Endothelial cell of umbilical vein (primary cell): Measurements from ENCODE around the gene CYP39A1. TPM values are rescaled to one million over a fixed set of nuclear protein-coding genes. Genes with fewer than 3 reads are reported as not detected.

Source experiments
- BruUV-seq: library from RNA; stranded (reverse); fragments of 400-500 nt; replicated peaks from 2 replicates; lab custom pipeline; 2021; lab: Mats Ljungman, UMichigan
- CTCF ChIA-PET: fragments of 300-600, 350-600 bp; sonication (Branson Sonifier 250); formaldehyde crosslinking; loops from one replicate; lab custom pipeline; 2021; ENCODE audit warnings: antibody characterized with exemption, inconsistent platforms; lab: Charles Lee
- POLR2A ChIA-PET: fragments of 300-600, 350-600 bp; sonication (Branson Sonifier 250); formaldehyde crosslinking; loops from one replicate; lab custom pipeline; 2021; ENCODE audit warnings: antibody characterized with exemption, inconsistent platforms; lab: Charles Lee
- DNase-seq: peaks from one replicate; pipeline ENCODE4 v3.0.0-alpha.2; 2011; ENCODE audit warnings: low read depth, low spot score
- FAIRE-seq: peaks from 2 replicates; lab custom pipeline; 2011; peaks lifted over from hg19 to GRCh38; lab: Jason Lieb, UNC
- H2AFZ ChIP-seq: 2 replicates; pipeline ENCODE4 v1.6.0; 2012; ENCODE audit warnings: low read depth, low read length, control low read depth, inconsistent platforms
- H3K27ac ChIP-seq: 2 replicates; pipeline ENCODE4 v1.5.1; 2011; ENCODE audit warnings: low read depth, mild to moderate bottlenecking, control low read depth, low read length, moderate library complexity; ENCODE audit not compliant: insufficient read depth
- H3K27me3 ChIP-seq, 2 experiments: 2 replicates each; pipeline versions ENCODE4 v1.6.0 to v1.6.1; 2011; ENCODE audit warnings: low read length in 2 of 2, mixed read lengths in 1 of 2; ENCODE audit not compliant: control insufficient read depth in 2 of 2, insufficient read depth in 2 of 2
- H3K36me3 ChIP-seq, 2 experiments: 2 replicates in 1 of 2; 3 replicates in 1 of 2; pipeline ENCODE4 v1.5.1; 2011; ENCODE audit warnings: low read length in 2 of 2, mild to moderate bottlenecking in 1 of 2, moderate library complexity in 1 of 2; ENCODE audit not compliant: control insufficient read depth in 2 of 2, insufficient read depth in 2 of 2; ENCODE audit errors: extremely low read depth in 1 of 2
- H3K4me1 ChIP-seq: 3 replicates; pipeline ENCODE4 v1.5.1; 2011; ENCODE audit warnings: mild to moderate bottlenecking, low read length; ENCODE audit not compliant: control insufficient read depth, insufficient read depth; ENCODE audit errors: extremely low read depth
- H3K4me2 ChIP-seq: 2 replicates; pipeline ENCODE4 v1.6.1; 2011; ENCODE audit warnings: low read length, control low read depth, mixed read lengths; ENCODE audit not compliant: insufficient read depth
- H3K4me3 ChIP-seq, 3 experiments: fragments of 200-600 bp in 1 of 3; sonication (generic), shearing (Covaris generic) in 1 of 3; replicated peaks in 1 of 3; 2 replicates each; pipeline ENCODE4 v1.5.1; 2011 to 2016; ENCODE audit warnings: control low read depth in 3 of 3, low read length in 3 of 3, mild to moderate bottlenecking in 2 of 3, inconsistent platforms in 1 of 3, low read depth in 1 of 3, moderate library complexity in 1 of 3; ENCODE audit not compliant: insufficient read depth in 1 of 3
- H3K79me2 ChIP-seq: 2 replicates; pipeline ENCODE4 v1.6.0; 2012; ENCODE audit warnings: low read length, inconsistent platforms; ENCODE audit not compliant: control insufficient read depth, insufficient read depth
- H3K9ac ChIP-seq: replicated peaks from 2 replicates; pipeline ENCODE3; 2011; ENCODE audit warnings: low read length, control low read depth; ENCODE audit not compliant: insufficient read depth; ENCODE audit errors: extremely low read depth
- H3K9me1 ChIP-seq: replicated peaks from 3 replicates; pipeline ENCODE4 v1.6.0; 2011; ENCODE audit warnings: mild to moderate bottlenecking, low read length; ENCODE audit not compliant: control insufficient read depth, insufficient read depth; ENCODE audit errors: extremely low read depth
- H3K9me3 ChIP-seq: replicated peaks from 2 replicates; pipeline ENCODE4 v1.5.1; 2012; ENCODE audit warnings: low read length, inconsistent platforms; ENCODE audit not compliant: control insufficient read depth, insufficient read depth
- H4K20me1 ChIP-seq: replicated peaks from 2 replicates; pipeline ENCODE3; 2011; ENCODE audit warnings: mild to moderate bottlenecking, low read length; ENCODE audit not compliant: control insufficient read depth, insufficient read depth; ENCODE audit errors: extremely low read depth
- CTCF ChIP-seq, 2 donors: IDR thresholded peaks; 1 replicate in 1 of 2; 2 replicates in 1 of 2; pipeline ENCODE4 v1.5.1; 2011; ENCODE audit warnings: low read length in 2 of 2, mild to moderate bottlenecking in 2 of 2, moderate library complexity in 2 of 2, control low read depth in 1 of 2, inconsistent platforms in 1 of 2, low read depth in 1 of 2; ENCODE audit not compliant: insufficient read depth in 1 of 2; ENCODE audit errors: extremely low read depth in 1 of 2
- EZH2 ChIP-seq: IDR thresholded peaks from 2 replicates; pipeline ENCODE4 v1.6.1; 2012; ENCODE audit warnings: borderline replicate concordance, low read depth, mild to moderate bottlenecking, moderate library complexity, low read length, inconsistent platforms; ENCODE audit not compliant: severe bottlenecking
- FOS ChIP-seq: IDR thresholded peaks from 2 replicates; pipeline ENCODE4 v1.6.1; 2011; ENCODE audit warnings: mild to moderate bottlenecking, low read length, moderate library complexity, borderline replicate concordance; ENCODE audit not compliant: insufficient read depth
- MYC ChIP-seq: IDR thresholded peaks from one replicate; pipeline ENCODE4 v1.6.1; 2011; ENCODE audit warnings: mild to moderate bottlenecking, low read depth, low read length
- POLR2AphosphoS5 ChIP-seq: IDR thresholded peaks from 2 replicates; pipeline ENCODE4 v1.6.1; 2012; ENCODE audit warnings: low read depth, mild to moderate bottlenecking, control low read depth, low read length, moderate library complexity; ENCODE audit not compliant: insufficient read depth
- dilution Hi-C: fragments of 300-500 bp; cut with MboI; formaldehyde crosslinking; loops from one replicate; pipeline ENCODE4 v1.15.0; 2019; ENCODE audit warnings: low sequenced_read_pairs; ENCODE audit not compliant: extremely low pct_ligation_motif_present
- intact Hi-C: fragments of 100-400 bp; cut with micrococcal nuclease; formaldehyde crosslinking; loops from one replicate; pipeline ENCODE4 v1.10.0; 2022
- polyA plus RNA-seq, 4 experiments: library from polyadenylated mRNA; depleted of rRNA in 3 of 4; stranded (reverse) in 3 of 4; unstranded in 1 of 4; fragments of >200 nt; gene quantifications; 2 replicates each; pipeline versions ENCODE4 v1.2.1 to v1.2.3, GENCODE V29; 2011 to 2012; ENCODE audit warnings: missing spikeins in 1 of 4
- total RNA-seq: library from RNA; stranded (reverse); gene quantifications from 2 replicates; pipeline ENCODE4 v1.2.3, GENCODE V29; 2021

Gene CYP39A1
- total and polyA plus RNA-seq, 2 donors (not counting 3 experiments of a cell fraction or from before 2014, with no cell fraction given), result not detected

GRCh38 chr6:46652232-46652602 lies 401 bp downstream of the CYP39A1 start:
- intact Hi-C loops, result loop anchor here (1.0 to 5.0 kb wide), 4 partner anchors 339 to 610 kb away; partner anchors contain the start of gene ENPP4
- FAIRE-seq, result no peak
- peak; percentile 2 for DNase-seq
- no peaks in the 10 kb centered on the region for H4K20me1 ChIP-seq
- dilution Hi-C loops, result no loop called here
- H3K79me2 ChIP-seq, result no peaks in the 10 kb centered on the region
- H3K9ac ChIP-seq, result peak overlapping the region; percentile 21
- no peaks in the 10 kb centered on the region for H3K36me3 ChIP-seq
- H3K27me3 ChIP-seq, result peaks cover 2 to 4% of the 10 kb centered on the region in 2 experiments
- H3K4me1 ChIP-seq, result peaks cover 5% of the 10 kb centered on the region
- H3K4me2 ChIP-seq, result peak overlapping the region; percentile 92
- H2AFZ ChIP-seq, result peak overlapping the region; percentile 88
- peak overlapping the region; percentile 47 to 84 (median 65) for H3K4me3 ChIP-seq
- no peaks in the 10 kb centered on the region for H3K9me1 ChIP-seq
- H3K27ac ChIP-seq, result no peak overlapping the region
- no peaks in the 10 kb centered on the region for H3K9me3 ChIP-seq
- ChIA-PET POLR2A (no interaction called here), CTCF (no interaction called here)
- peak; percentile 31 for TF ChIP-seq EZH2
- TF ChIP-seq MYC, result no peak
- BruUV-seq, result no TSS peak

- dilution Hi-C loops, result no loop called here
- Histone ChIP-seq H3K9ac (no peak overlapping the region), H3K9me3 (no peaks in the 10 kb centered on the region), H2AFZ (no peak overlapping the region), H3K27ac (no peak overlapping the region), H3K4me3 (peak overlapping the region in 1 of 3 experiments; percentile 84), H3K36me3 (no peaks in the 10 kb centered on the region), H3K79me2 (no peaks in the 10 kb centered on the region), H3K4me2 (peak overlapping the region; percentile 92), H4K20me1 (no peaks in the 10 kb centered on the region), H3K4me1 (peaks cover 5% of the 10 kb centered on the region), H3K27me3 (peaks cover 2 to 4% of the 10 kb centered on the region in 2 experiments), H3K9me1 (no peaks in the 10 kb centered on the region)
- intact Hi-C loops, result loop anchor here (1.0 to 5.0 kb wide), 4 partner anchors 339 to 610 kb away; partner anchors contain the start of gene ENPP4
- CTCF ChIA-PET, result no interaction called here
- FAIRE-seq (no peak), DNase-seq (no peak)
- no peak for TF ChIP-seq EZH2
- TF ChIP-seq CTCF (IDR thresholded peaks at IDR 0.05; ENCODE audit: extremely low read depth in 1 of 2, insufficient read depth in 1 of 2, low read depth in 1 of 2, low read length in 2 of 2), result no peak
- no peak for TF ChIP-seq POLR2AphosphoS5
- TF ChIP-seq FOS, result no peak
- POLR2A ChIA-PET, result no interaction called here
- BruUV-seq, result no TSS peak
Observed at GRCh38 chr6:46651816-46652215, 802 bp downstream of the CYP39A1 start.
